Cardiac septum (tissue), 1 donor: ENCODE data around the gene RYR3. TPM values are rescaled to one million over a fixed set of nuclear protein-coding genes. Genes with fewer than 3 reads are reported as not detected.

Source experiments
- DNase-seq: peaks from one replicate; pipeline ENCODE4 v3.0.0-alpha.2; 2020; ENCODE audit warnings: low spot score
- intact Hi-C: fragments of 100-400 bp; cut with DNase I; formaldehyde crosslinking; loops from one replicate; pipeline ENCODE4 v1.14.0; 2022
- total RNA-seq: library from RNA; stranded (reverse); fragmentation: NEBNext Ultra II Directional; extraction: Animal tissue kit (Norgen Biotek cat#: 25700); gene quantifications from one replicate; pipeline ENCODE4 v1.2.1, GENCODE V29; 2021
- donor health status: DM: no; HTN: no; CAD: no.

The RYR3 gene
- total RNA-seq, 1 donor from 2014 or later = 0.54 TPM

GRCh38 chr15:33314069-33314468 is 3.3 kb downstream of the RYR3 start:
- no peak for DNase-seq
- intact Hi-C loops = no loop called here

- no peak for DNase-seq
- intact Hi-C loops = no loop called here
Measured at GRCh38 chr15:33315044-33315443, 4.3 kb downstream of the RYR3 start.

GRCh38 chr15:33317896-33318295 is 7.1 kb downstream of the RYR3 start:
- no peak for DNase-seq
- intact Hi-C loops = no loop called here

GRCh38 chr15:33320017-33320416 is 9.2 kb downstream of the RYR3 start:
- DNase-seq = no peak
- intact Hi-C loops = no loop called here

GRCh38 chr15:33322091-33322490 is 11.3 kb downstream of the RYR3 start:
- intact Hi-C loops = no loop called here
- DNase-seq = no peak

- DNase-seq = no peak
- intact Hi-C loops = no loop called here
Measured at GRCh38 chr15:33324609-33325008, 13.8 kb downstream of the RYR3 start.

- intact Hi-C loops = no loop called here
- DNase-seq = no peak
Measured at GRCh38 chr15:33326908-33327307, 16.1 kb downstream of the RYR3 start.

- DNase-seq = no peak
- intact Hi-C loops = no loop called here
Measured at GRCh38 chr15:33328106-33328505, 17.3 kb downstream of the RYR3 start.

- intact Hi-C loops = no loop called here
- DNase-seq = no peak
Measured at GRCh38 chr15:33329457-33329856, 18.7 kb downstream of the RYR3 start.

GRCh38 chr15:33330931-33331330 is 20.2 kb downstream of the RYR3 start:
- intact Hi-C loops = no loop called here
- DNase-seq = no peak

- no peak for DNase-seq
- intact Hi-C loops = no loop called here
Measured at GRCh38 chr15:33341953-33342352, 31.2 kb downstream of the RYR3 start.

- intact Hi-C loops = no loop called here
- no peak for DNase-seq
Measured at GRCh38 chr15:33343275-33343674, 32.5 kb downstream of the RYR3 start.

GRCh38 chr15:33344111-33344510 is 33.3 kb downstream of the RYR3 start:
- intact Hi-C loops = no loop called here
- no peak for DNase-seq

- DNase-seq = no peak
- intact Hi-C loops = no loop called here
Measured at GRCh38 chr15:33344530-33344929, 33.8 kb downstream of the RYR3 start.

- intact Hi-C loops = no loop called here
- no peak for DNase-seq
Measured at GRCh38 chr15:33354411-33354810, 43.6 kb downstream of the RYR3 start.

GRCh38 chr15:33357845-33358244 is 47.1 kb downstream of the RYR3 start:
- DNase-seq = no peak
- intact Hi-C loops = no loop called here

GRCh38 chr15:33358306-33358705 is 47.5 kb downstream of the RYR3 start:
- intact Hi-C loops = no loop called here
- DNase-seq = no peak

- intact Hi-C loops = no loop called here
Measured at GRCh38 chr15:33360886-33361285, 50.1 kb downstream of the RYR3 start.

GRCh38 chr15:33369941-33370622 is 59.3 kb downstream of the RYR3 start:
- DNase-seq = no peak
- intact Hi-C loops = no loop called here

More at GRCh38 chr15:33360886-33361285, 50.1 kb downstream of the RYR3 start:
- DNase-seq = no peak

- intact Hi-C loops = no loop called here
- no peak for DNase-seq
Measured at GRCh38 chr15:33370623-33371020, 59.9 kb downstream of the RYR3 start.

- DNase-seq = no peak
- intact Hi-C loops = no loop called here
Measured at GRCh38 chr15:33371159-33371558, 60.4 kb downstream of the RYR3 start.
